GM23338 (cell line): ENCODE data around the gene IKZF1. TPM values are rescaled to one million over a fixed set of nuclear protein-coding genes. Genes with fewer than 3 reads are reported as not detected.

Experiments used
- ATAC-seq: fragments of 200-7000 bp; cut with Tn5 transposase; 3 replicates; pipeline ENCODE4 v1.9.1; 2020
- DNase-seq: peaks from one replicate; pipeline ENCODE4 v3.0.0-alpha.2; 2015; ENCODE audit warnings: low spot score
- H2AFZ ChIP-seq: fragments of 200-600 bp; sonication (generic); 2 replicates; pipeline ENCODE4 v1.8.0; 2016; ENCODE audit warnings: antibody characterized with exemption, mild to moderate bottlenecking, moderate library complexity
- H3F3A ChIP-seq: fragments of 200-600 bp; sonication (generic); replicated peaks from 2 replicates; pipeline ENCODE4 v1.8.0; 2017; ENCODE audit warnings: antibody characterized with exemption, mixed run types, low read depth
- H3K27ac ChIP-seq: fragments of 200-600 bp; sonication (generic); 2 replicates; pipeline ENCODE4 v1.6.1; 2016; ENCODE audit warnings: low read depth
- H3K27me3 ChIP-seq: fragments of 200-600 bp; sonication (generic); 2 replicates; pipeline ENCODE4 v1.8.0; 2016; ENCODE audit warnings: mild to moderate bottlenecking, mixed run types, moderate library complexity; ENCODE audit not compliant: insufficient read depth
- H3K36me3 ChIP-seq: fragments of 200-600 bp; sonication (generic); 2 replicates; pipeline ENCODE4 v1.8.0; 2016; ENCODE audit warnings: mild to moderate bottlenecking; ENCODE audit not compliant: insufficient read depth
- H3K4me1 ChIP-seq: fragments of 200-600 bp; sonication (generic); 2 replicates; pipeline ENCODE4 v1.8.0; 2016; ENCODE audit warnings: mild to moderate bottlenecking, moderate library complexity; ENCODE audit not compliant: insufficient read depth
- H3K4me2 ChIP-seq: fragments of 200-600 bp; sonication (generic); 2 replicates; pipeline ENCODE4 v1.7.1; 2017; ENCODE audit warnings: mixed run types
- H3K4me3 ChIP-seq: fragments of 200-600 bp; sonication (generic); 2 replicates; pipeline ENCODE4 v1.6.1; 2016; ENCODE audit warnings: mixed run types
- H3K79me2 ChIP-seq: fragments of 200-600 bp; sonication (generic); replicated peaks from 2 replicates; pipeline ENCODE4 v1.8.0; 2017; ENCODE audit warnings: mild to moderate bottlenecking; ENCODE audit not compliant: insufficient read depth
- H3K9me2 ChIP-seq: fragments of 200-600 bp; sonication (generic); 2 replicates; pipeline ENCODE4 v1.8.0; 2017; ENCODE audit not compliant: insufficient read depth
- H4K20me1 ChIP-seq: fragments of 200-600 bp; sonication (generic); replicated peaks from 2 replicates; pipeline ENCODE4 v1.8.0; 2017; ENCODE audit warnings: mild to moderate bottlenecking; ENCODE audit not compliant: insufficient read depth
- H3K27ac Mint-ChIP-seq: 2 replicates; pipeline ENCODE4 v1.8.0; 2020; ENCODE audit warnings: inconsistent platforms, mild to moderate bottlenecking, moderate library complexity, mixed read lengths
- H3K27me3 Mint-ChIP-seq: 3 replicates; pipeline ENCODE4 v1.8.0; 2022; ENCODE audit warnings: low read depth, mild to moderate bottlenecking, moderate library complexity, mixed read lengths, inconsistent platforms; ENCODE audit not compliant: insufficient read depth, poor library complexity
- H3K36me3 Mint-ChIP-seq: 3 replicates; pipeline ENCODE4 v1.8.0; 2021; ENCODE audit warnings: low read depth, mild to moderate bottlenecking, inconsistent platforms, moderate library complexity, mixed read lengths
- H3K4me1 Mint-ChIP-seq: 3 replicates; pipeline ENCODE4 v1.8.0; 2020; ENCODE audit warnings: mild to moderate bottlenecking, inconsistent platforms, mixed read lengths
- H3K4me3 Mint-ChIP-seq: 3 replicates; pipeline ENCODE4 v1.8.0; 2021; ENCODE audit warnings: moderate library complexity, mild to moderate bottlenecking, inconsistent platforms, mixed read lengths
- H3K9me3 Mint-ChIP-seq: 3 replicates; pipeline ENCODE4 v1.8.0; 2020; ENCODE audit warnings: moderate library complexity, mild to moderate bottlenecking, inconsistent platforms, mixed read lengths
- CREB1 ChIP-seq: fragments of 250-450 bp; sonication (Bioruptor Pico); IDR thresholded peaks from 2 replicates; pipeline ENCODE4 v1.5.0; 2020; ENCODE audit warnings: low read depth, mild to moderate bottlenecking, moderate library complexity
- CTCF ChIP-seq, 2 experiments: fragments of 200-600 bp in 1 of 2; sonication (generic) in 1 of 2; conservative IDR thresholded peaks; 2 replicates each; pipeline versions ENCODE4 v1.5.1 to v1.6.1; 2016 to 2017; ENCODE audit warnings: antibody characterized with exemption in 2 of 2, low read depth in 2 of 2, mild to moderate bottlenecking in 2 of 2, moderate library complexity in 1 of 2
- ETS1 ChIP-seq: IDR thresholded peaks from 2 replicates; pipeline ENCODE4 v1.6.1; 2016; ENCODE audit warnings: antibody characterized with exemption
- POLR2AphosphoS5 ChIP-seq: IDR thresholded peaks from 2 replicates; pipeline ENCODE4 v1.6.1; 2016; ENCODE audit warnings: antibody characterized with exemption, low read depth
- REST ChIP-seq: IDR thresholded peaks from one replicate; pipeline ENCODE4 v1.6.1; 2018; ENCODE audit warnings: antibody characterized with exemption; ENCODE audit not compliant: unreplicated experiment
- STAT1 ChIP-seq: IDR thresholded peaks from one replicate; pipeline ENCODE4 v1.6.1; 2016; ENCODE audit warnings: antibody characterized with exemption; ENCODE audit not compliant: unreplicated experiment
- ZNF114 ChIP-seq: fragments of 250-450 bp; sonication (Bioruptor Pico); IDR thresholded peaks from 2 replicates; pipeline ENCODE4 v1.5.0; 2020; ENCODE audit warnings: mild to moderate bottlenecking, moderate library complexity
- ZNF462 ChIP-seq: fragments of 250-450 bp; sonication (Bioruptor Pico); IDR thresholded peaks from 2 replicates; pipeline ENCODE4 v1.5.0; 2020; ENCODE audit warnings: mild to moderate bottlenecking, moderate library complexity
- polyA plus RNA-seq: library from polyadenylated mRNA; unstranded; fragments of >200 nt; fragmentation: Nextera tagmentation; extraction: Ambion mirVana; gene quantifications from 2 replicates; pipeline ENCODE4 v1.2.1, GENCODE V29; 2016
- total RNA-seq: library from RNA; depleted of rRNA; stranded (reverse); fragments of >200 nt; shearing (Covaris generic); gene quantifications from 2 replicates; pipeline ENCODE4 v1.2.3, GENCODE V29; 2014

The IKZF1 gene
- total and polyA plus RNA-seq, 2 experiments from 2014 or later = 0.57 to 1.8 TPM

GRCh38 chr7:50446542-50446960 is 142.0 kb downstream of the IKZF1 start (continued):
- TF ChIP-seq ZNF462 (CRISPR knock-in tag) (no peak), REST (no peak)

- Mint-ChIP-seq H3K36me3 (peaks cover 12% of the 10 kb centered on the region), H3K9me3 (no peaks in the 10 kb centered on the region), H3K27me3 (peaks cover 8% of the 10 kb centered on the region), H3K4me1 (peaks cover 10% of the 10 kb centered on the region; the same call in 2 of the 3 replicates), H3K27ac (no peak overlapping the region), H3K4me3 (no peak overlapping the region)
- Histone ChIP-seq H3K36me3 (no peaks in the 10 kb centered on the region), H3K9me2 (no peaks in the 10 kb centered on the region; the same call in 1 of the 2 replicates), H3K27ac (no peak overlapping the region), H3K79me2 (no peaks in the 10 kb centered on the region), H3K4me3 (no peak overlapping the region), H4K20me1 (no peaks in the 10 kb centered on the region), H3K27me3 (peaks cover 19% of the 10 kb centered on the region), H3K4me2 (no peak overlapping the region), H3F3A (peaks cover 5% of the 10 kb centered on the region; the same call in 1 of the 2 replicates), H2AFZ (no peak overlapping the region), H3K4me1 (peaks cover 9% of the 10 kb centered on the region)
- ATAC-seq (no peak), DNase-seq (no peak)
- TF ChIP-seq ZNF114 (no peak), ETS1 (no peak), STAT1 (no peak), CREB1 (CRISPR knock-in tag) (no peak), CTCF (conservative IDR thresholded peaks at IDR 0.05; ENCODE audit: low read depth in 2 of 2) (no peak), POLR2AphosphoS5 (no peak)
These were observed 144.3 kb downstream of the IKZF1 start for GRCh38 chr7:50448823-50449222.
